ENCODE data around the gene UTP25.
"Not testable (repeated sequence)": the region's sequence is repeated elsewhere in the genome, so short reads cannot be mapped to it uniquely, and the experiment has no call there.

UTP25 gene

GRCh38 chr1:209827384-209828262, at the start of gene UTP25:
Gene UTP25 (plus strand): TSS chr1:209827972. CDS start chr1:209828064, 92 bp downstream.
- DNase-seq: peak; percentile 93 to 95

GRCh38 chr1:209778102-209778501, 49.7 kb upstream of the UTP25 start:
- no peak for DNase-seq

- DNase-seq: no peak
These were observed 47.5 kb upstream of the UTP25 start for GRCh38 chr1:209780268-209780667.

GRCh38 chr1:209783386-209783785, 44.4 kb upstream of the UTP25 start:
- no peak for DNase-seq

- DNase-seq: peak; percentile 99
These were observed 43.3 kb upstream of the UTP25 start, which contains the start of gene C1orf74 for GRCh38 chr1:209784265-209785169. Gene C1orf74 (minus strand): TSS chr1:209784559. CDS start chr1:209783634, 925 bp downstream.

- DNase-seq: no peak
These were observed 42.2 kb upstream of the UTP25 start for GRCh38 chr1:209785592-209785991.

GRCh38 chr1:209786146-209786545, 41.6 kb upstream of the UTP25 start:
- no peak for DNase-seq

GRCh38 chr1:209787551-209787950, 40.2 kb upstream of the UTP25 start:
- no peak for DNase-seq

- DNase-seq: no peak
These were observed 38.5 kb upstream of the UTP25 start for GRCh38 chr1:209789245-209789644.

GRCh38 chr1:209790286-209791193, 37.2 kb upstream of the UTP25 start:
- DNase-seq: no peak

- no peak for DNase-seq
These were observed 35.9 kb upstream of the UTP25 start for GRCh38 chr1:209791920-209792319.

GRCh38 chr1:209793711-209794110, 34.1 kb upstream of the UTP25 start:
- not testable (repeated sequence) for DNase-seq

- no peak for DNase-seq
These were observed 29.7 kb upstream of the UTP25 start for GRCh38 chr1:209797978-209798639.

- no peak for DNase-seq
These were observed 26.6 kb upstream of the UTP25 start for GRCh38 chr1:209800984-209801834.

GRCh38 chr1:209802117-209802779, 25.5 kb upstream of the UTP25 start:
- no peak for DNase-seq

- DNase-seq: no peak
These were observed 25.0 kb upstream of the UTP25 start for GRCh38 chr1:209802780-209803152.

- DNase-seq: no peak
These were observed 24.2 kb upstream of the UTP25 start for GRCh38 chr1:209803568-209803967.

GRCh38 chr1:209805341-209805781, 22.4 kb upstream of the UTP25 start:
- no peak for DNase-seq

GRCh38 chr1:209805875-209806760, 21.7 kb upstream of the UTP25 start, which contains the start of gene IRF6:
Gene IRF6 (minus strand): TSS chr1:209806142. CDS start chr1:209801413, 4,729 bp downstream.
- DNase-seq: peak; percentile 51 to 60

Data from activated CD4-positive, alpha-beta T cell treated with anti-CD3 and anti-CD28 coated beads, Interleukin-2, amount 50 U/mL, for 48 hours (primary cell).